ENCODE measurements around the gene PIK3CD. TPM values are rescaled to one million over a fixed set of nuclear protein-coding genes. Genes with fewer than 3 reads are reported as not detected.
A peak's percentile ranks its signal among the peaks of the same experiment; 100 is the strongest.
"Not testable (repeated sequence)": the region's sequence is repeated elsewhere in the genome, so short reads cannot be mapped to it uniquely, and the experiment has no call there.

The PIK3CD gene
- total RNA-seq, 1 donor from 2014 or later = 7.7 TPM

- DNase-seq (ENCODE audit: low spot score) = peak; percentile 81
Observed at GRCh38 chr1:9689011-9689706, 37.6 kb downstream of the PIK3CD start.

- no peak for DNase-seq (ENCODE audit: low spot score)
Observed at GRCh38 chr1:9689971-9690381, 38.4 kb downstream of the PIK3CD start.

- no peak for DNase-seq (ENCODE audit: low spot score)
Observed at GRCh38 chr1:9690440-9691107, 39.0 kb downstream of the PIK3CD start.

- DNase-seq (ENCODE audit: low spot score) = no peak
Observed at GRCh38 chr1:9691108-9691445, 39.5 kb downstream of the PIK3CD start.

GRCh38 chr1:9691691-9692090 is 40.2 kb downstream of the PIK3CD start:
- no peak for DNase-seq (ENCODE audit: low spot score)

GRCh38 chr1:9696793-9697192 is 45.3 kb downstream of the PIK3CD start:
- DNase-seq (ENCODE audit: low spot score) = no peak

GRCh38 chr1:9699361-9699760 is 47.8 kb downstream of the PIK3CD start:
- no peak for DNase-seq (ENCODE audit: low spot score)

- DNase-seq (ENCODE audit: low spot score) = no peak
Observed at GRCh38 chr1:9700340-9700739, 48.8 kb downstream of the PIK3CD start.

GRCh38 chr1:9701665-9702064 is 50.1 kb downstream of the PIK3CD start:
- no peak for DNase-seq (ENCODE audit: low spot score)

- DNase-seq (ENCODE audit: low spot score) = no peak
Observed at GRCh38 chr1:9703165-9703509, 51.6 kb downstream of the PIK3CD start.

- DNase-seq (ENCODE audit: low spot score) = no peak
Observed at GRCh38 chr1:9703681-9704080, 52.1 kb downstream of the PIK3CD start.

GRCh38 chr1:9705337-9706093 is 54.0 kb downstream of the PIK3CD start:
- no peak for DNase-seq (ENCODE audit: low spot score)

GRCh38 chr1:9706178-9706577 is 54.6 kb downstream of the PIK3CD start:
- no peak for DNase-seq (ENCODE audit: low spot score)

GRCh38 chr1:9710037-9710436 is 58.5 kb downstream of the PIK3CD start:
- no peak for DNase-seq (ENCODE audit: low spot score)

- DNase-seq (ENCODE audit: low spot score) = no peak
Observed at GRCh38 chr1:9711466-9712020, 60.0 kb downstream of the PIK3CD start.

- DNase-seq (ENCODE audit: low spot score) = not testable (repeated sequence)
Observed at GRCh38 chr1:9712767-9713166, 61.2 kb downstream of the PIK3CD start.

- no peak for DNase-seq (ENCODE audit: low spot score)
Observed at GRCh38 chr1:9714257-9714718, 62.8 kb downstream of the PIK3CD start.

- DNase-seq (ENCODE audit: low spot score) = no peak
Observed at GRCh38 chr1:9715536-9716226, 64.2 kb downstream of the PIK3CD start.

GRCh38 chr1:9716404-9717192 is 65.1 kb downstream of the PIK3CD start:
- no peak for DNase-seq (ENCODE audit: low spot score)

- DNase-seq (ENCODE audit: low spot score) = peak; percentile 81
Observed at GRCh38 chr1:9717193-9718005, 65.9 kb downstream of the PIK3CD start.

All from ureter (tissue), 1 donor.